ENCODE measurements around the gene SH2D3A.
"Not testable (repeated sequence)": the region's sequence is repeated elsewhere in the genome, so short reads cannot be mapped to it uniquely, and the experiment has no call there.

The SH2D3A gene

DNA sequence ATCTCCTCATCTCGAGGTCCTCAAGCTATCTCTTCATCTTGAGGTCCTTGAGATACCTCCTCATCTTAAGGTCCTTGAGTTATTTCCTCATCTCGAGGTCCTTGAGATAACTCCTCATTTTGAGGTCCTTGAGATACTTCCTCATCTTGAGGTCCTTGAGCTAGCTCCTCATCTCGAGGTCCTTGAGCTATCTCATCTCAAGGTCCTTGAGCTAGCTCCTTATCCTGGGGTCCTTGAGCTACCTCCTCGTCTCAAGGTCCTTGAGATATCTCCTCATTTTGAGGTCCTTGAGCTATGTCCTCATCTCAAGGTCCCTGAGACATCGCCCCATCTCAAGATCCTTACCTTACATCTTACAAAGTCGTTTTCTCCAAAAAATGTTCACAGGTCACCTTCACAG, 24.0 kb upstream of the SH2D3A start:
- Histone ChIP-seq H3K4me3 (no peak overlapping the region), H3K27ac (no peak overlapping the region)

DNA sequence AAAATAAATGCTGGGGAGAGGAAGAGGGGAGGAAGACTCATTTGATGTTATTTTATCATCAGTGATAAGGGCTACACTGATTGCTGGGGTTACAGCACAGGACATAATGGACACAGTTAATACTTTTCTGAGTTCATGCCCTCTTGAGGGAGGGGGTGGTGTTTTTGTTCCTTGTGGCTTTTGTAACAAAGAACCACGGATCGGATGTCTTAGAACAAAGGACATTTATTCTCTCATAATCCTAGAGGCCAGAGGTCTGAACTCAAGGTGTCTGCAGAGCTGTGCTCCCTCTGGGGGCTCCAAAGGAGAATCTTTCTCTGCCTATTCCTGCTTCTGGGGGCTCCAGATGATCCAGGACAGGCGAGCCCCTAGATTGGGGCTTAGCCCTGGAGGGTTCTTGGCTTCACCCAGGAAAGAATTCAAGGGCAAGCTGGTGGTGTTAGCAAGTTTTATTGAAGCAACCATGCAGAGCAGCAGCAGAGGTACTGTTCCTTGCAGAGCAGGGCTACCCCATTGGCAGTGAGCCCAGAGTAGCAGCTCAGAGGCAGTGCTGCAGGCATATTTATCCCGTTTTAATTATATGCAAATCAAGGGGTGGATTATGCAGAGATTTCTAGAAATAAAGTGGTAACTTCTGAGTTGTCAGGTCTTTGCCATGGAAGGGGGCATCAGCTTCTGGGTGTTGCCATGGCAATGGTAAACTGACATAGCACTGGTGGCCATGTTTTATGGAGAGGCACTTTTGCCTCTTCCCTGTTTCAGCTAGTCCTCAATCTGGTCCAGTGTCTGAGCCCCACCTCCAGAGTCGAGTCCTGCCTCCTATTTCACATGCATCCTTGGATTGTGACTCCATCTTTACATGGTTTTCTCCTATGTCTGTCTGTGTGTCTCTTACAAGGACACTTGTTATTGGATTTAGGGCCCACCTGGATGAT, 23.2 kb upstream of the SH2D3A start:
- H3K4me3 ChIP-seq: no peak overlapping the region
- no peak overlapping the region for H3K27ac ChIP-seq

DNA sequence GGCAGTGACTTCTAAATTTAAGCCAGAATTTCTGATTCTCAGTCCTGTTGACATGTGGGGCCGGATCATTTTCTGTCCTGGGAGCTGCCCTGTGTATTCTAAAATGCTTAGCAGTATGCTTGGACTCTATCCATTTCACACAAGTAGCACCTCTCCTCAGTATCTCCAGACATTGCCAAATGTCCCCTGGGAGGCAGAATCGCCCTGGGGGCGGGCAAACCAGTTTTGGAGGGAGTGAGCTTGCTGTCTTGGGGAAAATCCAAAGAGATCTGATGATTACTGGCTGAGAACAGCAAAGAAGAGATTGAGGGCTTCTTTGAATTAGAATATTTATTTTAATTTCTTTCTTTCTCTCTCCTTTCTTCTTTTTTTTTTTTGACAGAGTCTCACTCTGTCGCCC, 21.7 kb upstream of the SH2D3A start:
- no peak overlapping the region for H3K27ac ChIP-seq
- no peak overlapping the region for H3K4me3 ChIP-seq

DNA sequence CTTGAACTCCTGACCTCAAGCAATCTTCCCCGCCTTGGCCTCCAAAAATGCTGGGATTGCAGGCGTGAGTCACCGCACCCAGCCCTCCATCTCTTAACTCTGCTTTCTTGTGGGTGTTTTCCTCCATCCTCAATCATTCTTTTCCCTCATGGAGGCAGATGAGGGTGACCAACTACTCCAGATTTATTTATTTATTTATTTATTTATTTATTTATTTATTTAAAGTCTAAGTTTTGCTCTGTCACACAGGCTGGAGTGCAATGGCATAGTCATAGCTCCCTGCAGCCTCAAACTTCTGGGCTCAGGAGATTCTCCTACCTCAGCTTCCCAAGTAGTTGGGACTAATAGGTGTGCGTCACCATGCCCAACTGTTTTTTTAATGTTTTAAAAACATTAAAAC, 20.2 kb upstream of the SH2D3A start:
- H3K4me3 ChIP-seq: no peak overlapping the region
- H3K27ac ChIP-seq: no peak overlapping the region

DNA sequence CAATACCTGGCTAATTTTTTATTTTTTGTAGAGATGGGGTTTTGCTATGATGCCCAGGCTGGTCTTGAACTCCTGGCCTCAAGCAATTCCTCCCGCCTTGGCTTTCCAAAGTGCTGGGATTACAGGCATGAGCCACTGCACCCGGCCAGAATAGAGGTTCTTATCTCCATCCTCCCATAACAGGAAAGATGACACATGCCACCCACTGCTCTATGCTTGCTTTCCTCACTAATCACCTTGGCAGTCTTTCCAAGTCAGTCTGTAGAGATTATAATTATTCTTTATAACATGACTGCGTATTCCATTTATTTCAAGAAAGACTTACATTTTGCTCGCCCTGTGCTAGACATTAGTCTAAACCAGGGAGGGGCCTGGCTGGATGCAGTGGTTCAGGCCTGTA, 12.0 kb upstream of the SH2D3A start:
- H3K27ac ChIP-seq: no peak overlapping the region
- no peak overlapping the region for H3K4me3 ChIP-seq

DNA sequence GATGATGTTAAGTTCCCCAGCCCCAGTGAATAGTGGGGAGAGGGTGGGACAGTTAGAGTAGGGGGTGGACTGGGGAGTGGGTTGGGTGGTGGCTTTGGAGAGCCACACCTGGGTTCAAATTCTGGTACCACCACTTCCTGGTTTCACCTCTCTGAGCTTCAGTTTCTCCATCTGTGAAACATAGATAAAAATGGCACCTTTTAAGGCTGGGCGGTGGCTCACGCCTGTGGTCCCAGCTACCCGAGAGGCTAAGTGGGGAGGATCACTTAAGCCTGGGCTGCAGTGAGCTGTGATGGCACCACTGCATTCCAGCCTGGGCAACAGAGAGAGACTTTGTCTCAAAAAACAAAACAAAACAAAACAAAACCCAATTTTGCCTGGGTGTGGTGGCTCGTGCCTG, 11.2 kb upstream of the SH2D3A start:
- no peak overlapping the region for H3K4me3 ChIP-seq
- H3K27ac ChIP-seq: no peak overlapping the region

DNA sequence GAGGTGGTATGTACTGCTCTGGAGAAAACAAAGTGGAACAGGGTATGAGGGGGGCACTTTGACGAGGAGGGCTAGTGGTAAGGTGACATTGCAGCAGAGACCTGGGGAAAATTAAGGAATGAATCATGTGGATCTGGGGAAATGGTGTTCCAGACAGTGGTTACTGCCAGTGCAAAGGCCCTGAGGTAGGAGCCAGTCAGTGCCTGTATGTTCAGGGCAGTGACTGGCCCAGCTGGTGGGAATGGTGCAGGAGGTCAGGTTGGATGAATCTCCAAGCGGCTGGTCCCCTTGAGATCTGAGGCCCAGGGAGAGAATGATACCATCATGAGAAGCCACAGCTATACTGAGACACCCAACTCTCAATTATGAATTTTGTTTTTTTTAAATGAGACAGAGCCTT, 10.2 kb upstream of the SH2D3A start:
- Histone ChIP-seq H3K27ac (no peak overlapping the region), H3K4me3 (no peak overlapping the region)

DNA sequence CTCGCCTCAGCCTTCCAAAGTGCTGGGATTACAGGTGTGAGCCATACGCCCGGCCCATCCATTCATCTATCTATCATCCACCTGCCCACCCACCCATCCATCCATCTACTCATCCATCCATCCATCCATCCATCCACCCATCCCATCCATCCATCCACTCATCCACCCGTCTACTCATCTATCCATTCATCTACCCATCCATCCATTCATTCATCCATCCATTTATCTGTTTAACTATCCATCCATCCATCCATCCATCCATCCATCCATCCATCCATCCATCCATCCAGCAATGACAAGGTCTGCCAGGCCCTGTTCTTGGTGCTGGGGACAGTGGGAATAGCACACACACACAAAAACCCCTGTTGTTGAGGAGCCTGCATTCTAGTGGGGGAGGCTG, 9.8 kb upstream of the SH2D3A start:
- H3K27ac ChIP-seq: no peak overlapping the region
- no peak overlapping the region for H3K4me3 ChIP-seq

DNA sequence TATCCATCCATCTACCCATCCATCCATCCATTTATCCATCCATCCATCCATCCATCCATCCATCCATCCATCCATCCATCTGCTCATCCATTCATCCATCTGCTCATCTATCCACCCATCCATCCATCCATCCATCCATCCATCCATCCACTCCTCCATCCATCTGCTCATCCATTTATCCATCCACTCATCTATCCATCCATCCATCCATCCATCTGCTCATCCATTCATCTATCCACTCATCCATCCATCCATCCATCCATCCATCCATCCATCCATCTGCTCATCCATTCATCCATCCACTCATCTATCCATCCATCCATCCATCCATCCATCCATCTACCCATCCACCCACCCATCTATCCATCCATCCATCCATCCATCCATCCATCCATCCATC, 8.8 kb upstream of the SH2D3A start:
- not testable (repeated sequence) for H3K27ac ChIP-seq

DNA sequence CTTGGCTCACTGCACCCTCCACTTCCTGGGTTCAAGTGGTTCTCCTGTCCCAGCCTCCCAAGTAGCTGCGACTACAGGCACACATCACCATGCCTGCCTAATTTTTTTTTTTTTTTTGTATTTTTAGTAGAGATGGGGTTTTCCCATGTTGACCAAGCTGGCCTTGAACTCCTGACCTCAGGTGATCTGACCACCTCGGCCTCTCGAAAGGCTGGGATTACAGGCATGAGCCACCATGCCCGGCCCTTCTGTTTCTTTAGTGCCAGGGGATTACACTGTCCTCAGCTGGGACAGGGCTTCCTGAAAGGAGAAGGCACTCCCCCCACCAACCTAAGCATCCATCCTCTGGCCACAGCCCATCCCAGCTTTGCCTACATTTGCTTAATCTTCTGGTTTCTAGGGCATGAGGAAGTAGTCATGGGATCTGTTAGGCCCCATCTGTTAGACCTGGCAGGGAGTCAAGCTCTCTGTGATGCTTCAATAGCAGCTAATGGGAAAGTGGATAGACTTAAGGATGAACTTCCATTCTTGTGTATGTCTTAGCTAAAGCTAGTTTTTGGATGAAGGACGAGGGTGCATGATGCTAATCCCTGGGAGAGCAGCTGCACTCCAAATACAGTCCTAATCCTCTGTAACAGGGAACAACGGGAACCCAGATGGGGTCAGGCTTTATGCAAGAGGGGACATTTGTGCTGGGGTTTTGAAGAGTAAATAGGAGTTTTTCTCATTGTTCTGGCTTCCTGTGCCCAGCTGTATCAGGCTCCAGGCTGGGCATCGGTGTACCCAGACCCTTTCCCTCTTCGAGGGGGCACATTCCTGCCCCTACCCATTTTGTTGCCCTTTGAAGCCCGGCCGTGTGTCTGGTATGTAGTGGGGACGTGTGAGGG, 7.8 kb upstream of the SH2D3A start:
- Histone ChIP-seq H3K27ac (peak overlapping the region in 1 of 21 experiments; percentile 7), H3K4me3 (no peak overlapping the region)

More for the DNA sequence above, 8.8 kb upstream of the SH2D3A start:
- H3K4me3 ChIP-seq: not testable (repeated sequence)

DNA sequence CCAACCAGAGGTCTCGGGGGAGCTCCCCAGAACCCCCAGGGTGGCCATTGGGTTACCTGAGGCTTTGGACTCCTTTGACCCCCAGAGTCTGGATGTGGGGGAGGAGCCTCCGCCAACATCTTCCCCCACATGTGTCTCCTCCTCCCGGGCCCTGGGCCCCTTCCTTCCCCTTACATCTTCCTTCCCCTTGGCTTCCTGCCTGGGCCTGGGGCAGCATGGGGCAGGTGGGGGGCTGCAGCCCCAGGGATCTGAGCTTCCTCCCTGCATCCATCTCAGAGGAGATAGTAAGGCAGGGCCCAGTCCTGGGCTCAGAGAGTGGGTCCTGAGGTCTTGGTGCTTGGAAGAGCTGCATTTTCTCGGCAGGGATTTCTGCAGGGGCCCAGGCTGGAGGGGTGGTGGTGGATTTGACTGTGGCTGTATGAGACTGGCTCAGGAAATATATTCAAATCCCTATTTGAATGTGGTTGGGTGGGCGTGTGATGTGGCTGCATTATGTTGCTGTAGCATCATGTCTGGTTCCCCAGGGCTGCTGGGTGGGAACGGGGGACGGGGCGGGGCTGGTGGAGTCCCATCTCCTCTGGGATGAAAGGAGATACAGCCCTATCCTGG, 6.2 kb upstream of the SH2D3A start:
- Histone ChIP-seq H3K4me3 (peak overlapping the region; percentile 36 to 61 (median 47)), H3K27ac (peak overlapping the region in 17 of 21 experiments; percentile 45 to 93 (median 83))

DNA sequence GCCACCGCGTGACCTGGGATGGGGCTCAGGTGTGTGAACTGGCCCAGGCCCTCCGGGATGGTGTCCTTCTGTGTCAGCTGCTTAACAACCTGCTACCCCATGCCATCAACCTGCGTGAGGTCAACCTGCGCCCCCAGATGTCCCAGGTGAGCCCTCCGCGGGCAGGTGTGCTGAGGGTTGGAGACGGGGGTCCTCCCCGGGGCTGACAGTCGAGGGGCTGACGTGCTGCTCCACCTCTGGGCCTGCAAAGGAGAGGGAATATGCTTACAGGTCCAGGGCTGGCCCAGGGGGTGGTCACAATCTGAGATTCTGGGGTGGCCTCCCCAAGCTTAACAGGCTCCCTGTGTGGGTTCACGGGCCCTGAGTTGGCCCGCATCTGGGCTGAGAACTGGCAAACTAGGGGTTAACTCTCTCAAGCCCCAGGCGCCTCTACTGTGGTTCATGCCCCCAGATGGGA, 5.7 kb upstream of the SH2D3A start:
- peak overlapping the region in 18 of 21 experiments; percentile 45 to 93 (median 82) for H3K27ac ChIP-seq

DNA sequence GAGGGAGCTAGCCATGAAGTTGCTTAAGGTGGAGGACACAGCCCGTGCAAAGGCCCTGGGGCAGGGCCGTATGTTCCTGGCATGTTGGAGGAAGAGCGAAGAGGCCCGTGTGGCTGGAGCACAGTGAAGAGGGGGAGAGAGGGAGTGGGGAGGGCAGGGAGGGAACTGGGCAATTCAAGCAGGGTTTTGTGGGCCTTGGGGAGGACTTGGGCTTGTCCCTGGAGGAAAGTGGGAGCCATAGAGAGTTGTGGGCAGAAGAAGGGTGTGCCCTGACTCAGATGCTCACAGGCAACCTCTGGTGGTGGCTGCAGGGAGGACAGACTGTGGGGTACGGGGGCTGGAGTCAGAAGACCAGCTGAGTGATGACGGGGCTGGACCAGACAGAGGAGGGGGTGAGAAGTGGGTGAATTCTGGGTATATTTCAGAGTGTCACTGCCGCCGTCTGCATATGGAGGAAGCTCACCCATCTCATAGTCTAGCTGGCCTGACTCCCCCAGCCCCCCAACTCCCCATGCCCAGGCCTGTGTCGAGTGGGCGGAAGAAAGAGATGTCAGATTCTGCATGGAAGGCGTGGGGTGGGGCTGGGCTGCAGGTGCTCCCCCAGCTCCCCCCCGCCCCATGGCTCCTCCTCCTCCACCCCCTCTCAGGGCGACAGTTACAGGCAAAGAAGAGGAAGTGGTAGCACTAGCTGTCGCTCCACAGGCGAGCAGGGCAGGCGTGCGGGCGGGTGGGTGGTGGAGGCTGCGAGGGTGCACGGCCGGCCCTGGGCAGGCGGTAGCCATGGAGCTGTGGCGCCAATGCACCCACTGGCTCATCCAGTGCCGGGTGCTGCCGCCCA, 5.0 kb upstream of the SH2D3A start, which contains the start of gene VAV1:
Gene VAV1 (plus strand): TSS at position 681 of the 838 bp plus-strand sequence. CDS start 100 bp downstream, at position 781.
- peak within 1 kb of the TSS; percentile 36 to 61 (median 47) for H3K4me3 ChIP-seq
- peak within 1 kb of the TSS in 18 of 21 experiments; percentile 45 to 93 (median 82) for H3K27ac ChIP-seq

More for the DNA sequence above, 5.7 kb upstream of the SH2D3A start:
- peak overlapping the region; percentile 36 to 61 (median 47) for H3K4me3 ChIP-seq

DNA sequence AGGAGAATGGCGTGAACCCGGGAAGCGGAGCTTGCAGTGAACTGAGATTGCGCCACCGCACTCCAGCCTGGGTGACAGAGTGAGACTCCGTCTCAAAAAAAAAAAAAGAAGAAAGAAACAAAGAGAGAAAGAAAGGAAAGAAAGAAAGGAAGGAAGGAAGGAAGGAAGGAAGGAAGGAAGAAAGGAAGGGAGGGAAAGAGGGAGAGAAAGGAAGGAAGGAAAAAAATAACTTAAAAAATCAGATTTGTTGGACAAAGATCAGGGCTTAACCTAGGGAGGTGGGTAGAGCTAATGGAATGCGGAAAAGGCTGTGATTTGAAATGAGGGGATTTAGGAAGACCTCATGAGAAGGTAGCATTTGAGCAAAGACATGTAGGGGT, 4.4 kb upstream of the SH2D3A start:
- peak overlapping the region in 9 of 21 experiments; percentile 22 to 93 (median 86) for H3K27ac ChIP-seq
- not testable (repeated sequence) for H3K4me3 ChIP-seq

DNA sequence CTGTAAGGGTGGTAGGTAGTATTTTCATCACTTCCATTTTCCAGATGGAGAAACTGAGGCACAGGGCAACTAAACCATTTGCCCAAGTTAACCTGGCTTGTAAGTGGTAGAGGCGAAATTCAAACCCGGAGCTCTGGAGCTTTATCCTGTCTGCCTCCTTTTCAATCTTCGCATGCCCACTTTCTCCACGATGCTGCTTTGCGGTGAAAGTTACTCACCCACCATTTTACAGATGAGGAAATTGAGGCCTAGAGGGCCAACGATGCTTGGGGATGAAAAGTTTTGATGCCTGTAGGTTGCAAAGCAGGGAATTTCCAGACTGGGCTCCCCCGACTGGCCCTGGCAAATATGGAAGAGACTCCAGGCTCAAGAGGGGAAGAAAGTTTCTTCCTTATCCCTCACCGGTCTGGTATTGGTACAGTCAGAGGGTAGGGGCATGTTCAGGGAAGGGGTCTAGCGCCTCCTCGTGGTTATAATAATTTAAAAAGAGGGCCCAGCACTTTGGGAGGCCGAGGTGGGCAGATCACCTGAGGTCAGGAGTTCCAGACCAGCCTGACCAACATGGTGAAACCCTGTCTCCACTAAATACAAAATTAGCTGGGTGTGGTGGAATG, 1.9 kb upstream of the SH2D3A start:
- Histone ChIP-seq H3K4me3 (no peak overlapping the region), H3K27ac (peak overlapping the region in 3 of 21 experiments; percentile 72 to 81 (median 73))

DNA sequence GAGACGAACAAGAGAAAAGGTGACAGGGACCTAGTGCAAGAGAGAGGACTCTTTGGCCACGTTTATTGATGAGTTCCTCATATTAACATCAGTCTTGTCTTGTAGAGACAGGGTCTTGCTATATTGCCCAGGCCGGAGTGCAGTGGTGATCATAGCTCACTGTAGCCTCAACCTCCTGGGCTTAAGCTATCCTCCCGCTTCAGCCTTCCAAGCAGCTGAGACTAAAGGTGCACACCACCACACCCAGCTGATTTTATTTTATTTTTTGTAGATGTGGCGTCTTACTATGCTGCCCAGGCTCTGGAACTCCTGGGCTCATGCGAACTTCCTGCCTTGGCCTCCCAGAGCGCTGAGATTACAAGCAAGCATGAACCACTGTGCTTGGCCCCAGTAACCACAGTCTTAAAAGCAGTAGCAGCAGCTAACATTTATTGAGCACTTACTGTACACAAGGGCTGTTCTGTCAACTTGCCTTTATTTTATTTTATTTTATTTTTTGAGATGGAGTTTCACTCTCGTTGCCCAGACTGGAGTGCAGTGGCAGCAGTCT, 1.1 kb upstream of the SH2D3A start:
- peak overlapping the region in 3 of 7 experiments; percentile 38 to 54 (median 48) for H3K4me3 ChIP-seq
- H3K27ac ChIP-seq: peak overlapping the region in 14 of 21 experiments; percentile 22 to 89 (median 72)

DNA sequence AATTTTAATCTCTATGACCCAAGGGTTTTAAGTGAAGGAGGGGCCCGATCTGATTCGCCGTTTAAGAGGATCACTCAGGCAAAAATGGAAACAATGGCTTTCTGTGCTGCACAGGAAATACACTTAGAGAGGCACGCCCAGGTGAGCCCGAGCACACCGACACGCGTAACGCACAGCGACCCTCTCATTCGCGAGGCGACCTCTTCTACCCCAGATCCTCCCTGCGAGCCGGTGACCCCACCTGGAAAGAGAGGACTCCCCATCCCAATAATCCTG, 216 bp downstream of the SH2D3A start:
- H3K4me3 ChIP-seq: peak overlapping the region; percentile 37 to 54 (median 39)
- H3K27ac ChIP-seq: peak overlapping the region in 20 of 21 experiments; percentile 40 to 89 (median 74)

DNA sequence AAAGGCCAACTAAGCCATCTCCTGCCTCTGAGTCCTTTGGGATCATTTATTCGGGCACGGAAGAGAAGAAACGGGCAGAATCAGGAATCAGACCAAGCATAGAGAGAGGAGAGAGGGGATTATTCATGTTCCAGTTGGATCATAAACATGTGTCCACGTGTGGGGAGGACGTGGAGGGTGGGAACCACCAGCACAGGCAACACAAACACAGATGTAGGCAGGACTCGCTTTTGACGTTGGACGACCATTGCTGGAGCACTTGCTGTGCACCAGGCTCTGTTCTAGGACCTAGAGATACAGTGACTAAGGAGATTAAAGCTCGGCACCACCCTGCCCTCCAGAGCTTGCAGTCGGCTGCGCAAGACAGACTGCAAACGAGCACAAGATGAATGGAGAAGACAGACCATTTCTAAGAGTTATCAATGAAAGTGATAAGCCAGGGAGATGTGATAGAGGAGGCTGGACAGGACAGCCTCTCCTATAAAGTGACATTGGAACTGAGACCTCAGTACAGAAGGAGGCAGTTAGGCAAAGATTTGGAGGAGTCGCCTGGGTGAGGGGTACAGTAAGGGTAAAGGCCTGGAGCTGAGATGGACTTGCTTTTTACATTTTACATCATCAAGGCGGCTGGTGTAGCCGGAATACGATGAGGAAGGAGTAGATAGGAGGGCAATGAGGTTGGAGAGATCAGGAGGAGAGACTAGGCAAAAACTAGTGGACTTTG, 716 bp downstream of the SH2D3A start:
- Histone ChIP-seq H3K4me3 (peak overlapping the region; percentile 37 to 54 (median 39)), H3K27ac (peak overlapping the region; percentile 37 to 89 (median 73))

Data from skin epidermis (tissue), 12 donors.